Measurements from ENCODE around the gene CORO1C.

The CORO1C gene

GRCh38 chr12:108700833-108701541 lies 30.3 kb downstream of the CORO1C start:
- in situ Hi-C loops (cut with MboI; ENCODE audit: low sequenced_read_pairs): no loop called here

- in situ Hi-C loops (cut with MboI; ENCODE audit: low sequenced_read_pairs): no loop called here
These were observed 31.3 kb downstream of the CORO1C start for GRCh38 chr12:108699955-108700563.

DNA sequence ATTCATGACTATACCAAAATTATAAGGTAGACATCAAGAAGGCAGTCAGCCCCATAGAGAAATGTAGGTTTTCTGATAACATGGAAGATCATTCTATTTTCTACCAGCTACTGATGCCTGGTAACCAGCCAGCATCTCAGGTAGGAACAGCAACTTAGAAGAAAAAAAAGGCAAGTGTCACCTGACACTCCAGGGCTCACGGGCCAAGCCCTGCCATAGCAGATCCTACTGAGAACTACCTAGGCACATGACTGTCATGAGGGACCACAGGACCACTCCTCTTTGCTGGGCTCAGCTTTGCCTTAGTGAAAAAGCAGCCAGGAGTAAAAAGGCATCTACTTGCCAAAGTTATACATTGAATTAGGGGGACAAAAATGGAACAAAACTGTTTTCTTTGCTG lies 33.4 kb downstream of the CORO1C start:
- in situ Hi-C loops (cut with MboI; ENCODE audit: low sequenced_read_pairs): no loop called here

GRCh38 chr12:108696996-108697290 lies 34.4 kb downstream of the CORO1C start:
- in situ Hi-C loops (cut with MboI; ENCODE audit: low sequenced_read_pairs): no loop called here

GRCh38 chr12:108696111-108696995 lies 35.0 kb downstream of the CORO1C start:
- in situ Hi-C loops (cut with MboI; ENCODE audit: low sequenced_read_pairs): no loop called here

DNA sequence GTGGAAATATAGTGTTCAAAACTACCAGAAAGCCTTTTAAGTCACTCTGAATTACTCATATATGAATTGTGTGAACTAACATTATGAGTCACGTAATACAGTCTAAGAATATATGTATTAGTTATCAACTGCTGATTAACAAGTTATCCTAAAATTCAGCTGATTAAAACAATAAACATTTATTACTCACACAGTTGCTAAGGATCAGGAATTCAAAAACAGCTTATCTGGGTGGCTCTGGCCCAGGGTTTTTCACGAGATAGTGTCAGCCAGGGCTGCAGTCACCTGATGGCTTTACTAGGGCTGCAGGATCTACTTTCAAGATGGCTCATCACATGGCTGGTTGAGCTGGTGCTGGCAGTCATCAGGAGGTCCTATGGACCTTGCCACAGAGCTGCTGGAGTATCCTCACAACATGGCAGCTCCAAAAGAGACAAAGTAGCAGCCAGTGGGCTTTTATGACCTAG lies 36.5 kb downstream of the CORO1C start:
- in situ Hi-C loops (cut with MboI; ENCODE audit: low sequenced_read_pairs): no loop called here

DNA sequence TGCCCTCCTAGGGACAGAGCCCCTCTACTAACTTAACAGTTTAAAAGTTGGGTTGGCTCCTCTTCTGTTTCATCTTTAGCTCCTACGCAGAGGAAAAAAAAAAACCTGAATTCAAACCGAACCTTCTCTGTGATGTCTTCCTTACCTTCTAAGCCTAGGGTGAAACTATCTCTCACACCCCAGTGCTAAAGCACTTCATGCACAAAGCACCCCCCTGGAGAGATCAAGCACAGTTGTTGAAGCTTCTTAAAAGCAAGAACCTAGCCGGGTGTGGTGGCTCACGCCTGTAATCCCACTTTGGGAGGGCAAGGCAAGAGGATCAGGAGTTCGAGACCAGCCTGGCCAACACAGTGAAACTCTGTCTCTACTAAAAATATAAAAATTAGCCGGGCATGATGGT lies 37.6 kb downstream of the CORO1C start:
- in situ Hi-C loops (cut with MboI; ENCODE audit: low sequenced_read_pairs): no loop called here

DNA sequence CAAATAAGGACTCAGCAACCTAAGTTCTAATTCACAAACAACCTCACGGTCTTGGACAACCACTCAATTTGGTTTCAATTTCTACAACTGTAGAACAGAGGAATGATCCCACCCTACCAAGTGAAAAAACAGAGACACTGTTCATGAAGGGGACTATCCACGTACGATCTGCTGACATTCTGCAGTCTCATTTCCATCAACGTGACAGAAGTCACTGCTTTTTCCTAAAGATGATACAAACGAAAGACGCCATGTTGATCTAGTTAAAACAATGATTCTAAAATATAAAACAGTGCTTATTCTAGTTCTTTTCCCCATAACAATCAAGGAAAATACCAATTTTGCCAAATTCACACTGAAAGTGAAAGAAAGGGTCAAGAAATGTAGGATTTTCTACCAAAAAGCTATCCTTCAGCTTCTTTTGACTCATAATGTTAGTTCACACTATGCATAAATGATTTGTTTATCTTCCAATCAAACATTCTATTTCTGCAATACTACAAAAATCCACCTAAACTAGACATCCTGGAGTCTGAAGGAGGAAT lies 38.1 kb downstream of the CORO1C start:
- in situ Hi-C loops (cut with MboI; ENCODE audit: low sequenced_read_pairs): no loop called here

DNA sequence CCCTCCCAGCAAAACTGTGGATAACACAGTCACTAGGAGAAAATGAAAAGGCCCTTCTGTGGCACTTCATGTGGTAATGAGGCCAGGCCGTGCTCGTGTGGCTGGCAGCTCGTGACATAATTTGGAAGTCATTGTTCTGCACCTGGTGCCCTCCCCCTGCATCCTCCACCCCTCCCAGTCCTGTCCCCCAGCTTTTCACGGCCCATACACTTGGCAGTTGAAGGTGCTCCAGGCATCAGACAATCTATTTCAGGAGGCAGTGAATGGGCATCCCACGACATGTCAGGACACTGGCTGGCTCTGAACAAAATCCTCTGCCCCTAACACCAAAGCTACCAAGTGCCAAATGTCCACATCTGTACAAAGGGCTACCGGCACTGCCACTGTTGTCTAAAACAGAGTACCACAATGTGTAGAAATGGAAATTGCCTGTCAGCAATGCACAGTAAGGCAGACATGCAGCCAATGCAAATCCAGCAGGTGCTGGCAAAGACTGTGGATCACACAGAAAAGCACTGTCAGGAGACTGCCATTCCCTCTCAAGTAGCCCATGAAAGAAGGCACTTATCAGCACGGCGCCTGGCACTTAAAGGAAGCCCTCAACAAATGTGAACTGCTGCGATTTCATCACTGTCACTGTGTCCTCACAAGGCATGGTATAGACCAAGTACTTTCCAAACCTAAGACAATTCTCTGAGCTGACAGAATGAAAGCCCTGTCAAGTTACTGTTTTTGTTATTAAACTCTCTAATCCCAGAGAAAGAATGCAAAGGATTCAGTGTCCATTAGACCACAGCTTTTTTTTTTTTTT lies 39.1 kb downstream of the CORO1C start:
- in situ Hi-C loops (cut with MboI; ENCODE audit: low sequenced_read_pairs): no loop called here

- in situ Hi-C loops (cut with MboI; ENCODE audit: low sequenced_read_pairs): no loop called here
These were observed 39.9 kb downstream of the CORO1C start for GRCh38 chr12:108691175-108691997.

DNA sequence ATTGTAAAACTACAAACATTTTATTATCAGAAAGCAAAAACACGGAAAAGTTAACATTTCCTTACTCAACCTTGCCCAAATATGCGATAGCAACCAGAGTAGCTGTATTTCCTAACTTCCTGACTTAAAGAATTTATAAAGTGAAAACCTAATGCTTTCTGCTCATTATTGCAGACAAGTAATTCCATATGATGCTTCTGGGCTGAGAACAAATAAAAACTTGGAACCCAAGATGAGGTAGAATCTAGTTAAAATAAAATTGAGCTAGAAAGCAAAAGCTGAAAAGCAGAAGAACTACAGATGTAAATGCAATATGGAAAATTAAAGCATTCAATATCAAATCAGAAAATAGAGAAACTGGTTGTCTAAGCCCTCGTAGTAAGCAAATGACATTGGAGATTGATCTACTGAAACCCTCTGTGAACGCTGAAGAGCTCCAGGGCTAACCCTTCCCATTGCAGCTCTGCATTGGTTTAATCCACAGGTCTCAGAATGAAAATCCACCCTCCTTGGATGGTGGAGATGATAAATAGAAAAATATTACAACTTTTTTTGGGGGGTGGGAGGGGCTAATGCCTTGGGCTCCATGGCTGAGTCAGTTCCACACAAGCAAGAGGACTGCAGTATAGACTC lies 40.7 kb downstream of the CORO1C start:
- in situ Hi-C loops (cut with MboI; ENCODE audit: low sequenced_read_pairs): no loop called here

GRCh38 chr12:108690191-108690518 lies 41.2 kb downstream of the CORO1C start:
- in situ Hi-C loops (cut with MboI; ENCODE audit: low sequenced_read_pairs): no loop called here

- in situ Hi-C loops (cut with MboI; ENCODE audit: low sequenced_read_pairs): no loop called here
These were observed 41.8 kb downstream of the CORO1C start for GRCh38 chr12:108689314-108690190.

GRCh38 chr12:108686780-108687179 lies 44.5 kb downstream of the CORO1C start:
- in situ Hi-C loops (cut with MboI; ENCODE audit: low sequenced_read_pairs): no loop called here

DNA sequence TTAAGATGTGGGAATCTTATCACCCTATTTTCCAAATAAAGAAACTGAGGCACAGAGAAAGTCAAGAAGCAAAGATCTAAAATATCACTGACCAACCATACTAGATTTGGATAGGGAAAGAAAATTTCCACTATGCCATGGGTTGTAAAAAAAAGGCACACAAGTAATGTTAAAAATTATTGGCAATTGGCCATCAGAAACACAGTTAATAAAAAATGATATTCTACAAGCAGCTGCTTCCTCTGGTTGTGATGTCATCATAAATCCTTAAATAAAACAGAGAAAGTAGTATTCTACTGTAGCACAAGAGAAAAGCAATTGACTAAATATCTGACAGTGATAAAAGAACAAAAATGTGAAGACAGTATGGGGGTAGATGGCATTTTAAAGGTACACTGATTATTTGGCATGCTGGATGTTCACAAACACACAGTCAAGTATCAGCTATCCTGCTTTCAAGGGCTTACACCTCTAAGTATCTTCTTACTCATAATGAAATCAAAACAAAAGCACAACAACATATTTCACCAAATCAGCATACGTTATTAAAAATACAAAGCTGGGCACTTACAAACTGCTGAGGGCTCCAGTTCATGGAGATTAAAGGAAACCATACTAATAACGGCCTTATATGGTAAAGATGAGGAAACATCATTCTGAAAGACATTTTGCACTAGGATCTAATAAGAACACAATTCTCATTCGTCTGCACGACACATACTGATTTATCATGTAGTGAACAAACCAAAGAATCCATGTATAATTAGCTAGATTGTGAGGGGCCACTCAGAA lies 45.7 kb downstream of the CORO1C start:
- in situ Hi-C loops (cut with MboI; ENCODE audit: low sequenced_read_pairs): no loop called here

DNA sequence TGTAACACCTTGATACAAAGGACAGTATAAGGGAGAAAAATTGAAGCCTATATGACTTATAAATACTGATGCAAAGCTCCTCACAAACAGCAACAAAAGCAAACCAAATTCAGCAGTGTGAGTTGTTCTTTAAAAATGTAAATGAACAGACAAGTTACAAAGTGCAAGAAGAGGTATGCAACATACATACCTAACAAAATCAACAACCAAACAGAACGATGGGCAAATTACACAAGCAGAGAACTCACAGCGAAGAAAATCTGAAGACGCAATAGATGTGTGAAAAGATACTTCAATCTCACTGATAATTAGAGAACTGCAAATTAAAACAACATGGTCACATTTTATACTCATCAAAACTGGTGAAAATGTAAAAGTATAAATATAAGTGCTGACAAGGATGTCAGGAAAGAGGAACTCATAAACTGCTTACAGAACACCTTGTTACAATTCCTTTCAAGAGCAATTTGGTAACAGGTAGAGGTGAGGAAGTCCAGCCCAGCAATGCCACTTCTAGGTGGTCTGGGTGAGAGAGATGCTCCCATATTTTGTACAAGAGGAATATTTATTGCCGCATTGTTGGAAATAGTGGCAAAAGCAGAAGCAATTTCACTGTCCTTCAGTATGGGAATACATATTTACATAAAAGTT lies 47.3 kb downstream of the CORO1C start:
- in situ Hi-C loops (cut with MboI; ENCODE audit: low sequenced_read_pairs): no loop called here

GRCh38 chr12:108681317-108681716 lies 50.0 kb downstream of the CORO1C start:
- in situ Hi-C loops (cut with MboI; ENCODE audit: low sequenced_read_pairs): no loop called here

Measured in HL-60/S4 treated with retinoic acid at 250 ng/mL for 4 days and 3 days (cell line).